Stimulated activated CD4-positive, alpha-beta T cell treated with anti-CD3 and anti-CD28 coated beads, Interleukin-2, amount 100 ng/mL, for 48 hours (primary cell): Measurements from ENCODE around the gene NPC1L1.

Experiments used
- DNase-seq, 2 donors: peaks; one replicate each; pipeline ENCODE4 v3.0.0-alpha.2; 2020

NPC1L1 gene

DNA sequence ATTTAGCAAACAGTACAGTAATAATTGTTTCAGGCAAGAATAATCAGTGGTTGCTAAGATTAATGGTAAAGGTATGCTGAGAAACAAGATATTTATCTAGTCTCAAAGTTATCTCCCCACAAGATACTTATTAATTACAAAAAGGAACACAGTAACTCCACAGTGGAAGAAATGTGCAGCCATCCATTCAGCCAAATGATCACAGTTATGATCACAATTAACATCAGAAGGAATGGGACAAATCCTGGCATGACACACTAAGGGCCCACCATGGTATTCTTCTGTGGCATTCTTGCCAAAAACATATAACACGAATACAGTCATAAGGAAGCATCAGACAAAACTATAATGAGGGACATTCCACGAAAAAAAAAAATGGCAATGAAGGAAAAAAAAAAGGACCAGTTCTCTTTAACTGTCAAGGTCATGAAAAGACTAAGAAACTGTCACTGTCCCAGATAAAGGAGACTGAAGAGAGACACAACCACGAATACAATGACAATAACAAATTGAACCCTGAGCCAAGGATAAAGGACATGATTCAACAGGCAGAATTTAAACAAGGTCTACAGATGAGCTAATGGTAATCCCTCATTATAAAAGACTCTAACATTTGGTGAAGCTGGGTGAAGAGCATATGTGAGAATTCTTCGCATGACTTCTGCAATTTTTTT, 71.5 kb downstream of the NPC1L1 start:
- no peak for DNase-seq

DNA sequence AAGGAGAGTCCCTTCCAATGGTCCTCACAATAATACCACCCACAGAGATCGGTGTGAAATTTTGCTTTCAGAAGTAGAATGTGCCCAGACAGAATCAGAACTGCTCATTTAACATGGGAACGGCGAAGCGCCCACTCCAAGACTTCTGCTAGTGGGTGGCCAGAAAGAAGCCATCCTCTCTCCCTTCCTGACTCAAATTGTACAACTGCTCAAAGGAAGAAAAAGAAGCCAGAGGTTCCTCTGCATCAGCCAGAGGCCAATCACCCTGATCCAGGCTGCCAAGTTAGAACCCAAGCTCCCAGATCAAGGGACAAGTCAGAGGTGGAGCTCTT, 73.9 kb downstream of the NPC1L1 start:
- DNase-seq: no peak

- no peak for DNase-seq
These were observed 74.6 kb downstream of the NPC1L1 start for GRCh38 chr7:44466300-44467216.

DNA sequence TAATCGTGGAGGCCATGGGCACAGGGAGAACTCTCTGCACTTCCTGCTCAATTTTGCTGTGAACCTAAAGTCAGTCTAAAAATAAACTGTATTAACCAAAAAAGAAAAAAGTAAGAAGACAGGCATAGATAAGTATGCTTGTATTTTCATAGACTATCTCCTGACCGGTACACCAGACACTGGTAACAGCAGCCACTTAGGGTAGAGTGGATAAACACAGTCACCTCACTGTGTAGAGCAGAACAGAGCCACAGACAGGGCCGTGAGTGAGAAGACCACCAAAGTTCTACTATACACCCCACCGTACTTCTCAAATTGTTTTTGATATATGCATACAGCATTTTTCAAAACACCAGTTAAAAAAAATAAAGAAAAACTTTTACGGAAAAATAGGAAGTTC, 75.6 kb downstream of the NPC1L1 start:
- DNase-seq: no peak

DNA sequence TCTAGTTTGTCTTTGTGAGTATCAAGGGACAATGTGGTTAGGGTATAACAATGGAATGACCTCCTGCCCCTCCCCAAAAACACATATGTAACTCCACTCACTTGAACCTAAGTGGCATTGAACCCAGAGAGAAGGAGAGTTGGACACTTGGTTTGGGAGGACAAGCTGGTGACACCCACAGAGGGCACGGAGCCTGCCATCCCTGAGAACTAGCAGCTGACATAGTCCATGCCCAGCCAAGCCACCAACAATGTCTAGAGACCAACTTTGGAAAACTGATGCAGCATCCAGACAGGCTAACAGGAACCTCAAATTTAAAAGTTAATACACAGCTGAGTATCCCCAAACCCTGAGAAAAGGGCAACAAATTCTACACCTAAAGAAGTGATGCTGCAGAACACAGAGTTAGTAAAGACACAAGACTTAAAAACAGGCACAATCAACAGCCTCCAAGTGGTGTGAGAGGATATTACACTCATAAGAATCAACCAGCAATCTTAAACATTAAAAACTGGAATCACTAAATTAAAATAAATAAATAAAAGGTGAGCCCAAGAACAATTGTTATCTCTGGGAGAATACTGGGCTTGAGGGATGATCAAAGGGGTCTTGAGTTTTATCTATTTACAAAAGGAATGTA, 77.8 kb downstream of the NPC1L1 start:
- no peak for DNase-seq
